Trophoblast cell (in vitro differentiated cells and primary cell): ENCODE results near the gene GFOD1.

Experiments
- DNase-seq, 2 donors: peaks; one replicate each; pipeline ENCODE4 v3.0.0-alpha.2; 2016
- H2AFZ ChIP-seq: 2 replicates; pipeline ENCODE4 v1.6.1; 2013; ENCODE audit warnings: low read length, moderate library complexity, mild to moderate bottlenecking; ENCODE audit not compliant: insufficient read depth, poor library complexity
- H2AK5ac ChIP-seq: 2 replicates; pipeline ENCODE4 v1.6.1; 2013; ENCODE audit warnings: mild to moderate bottlenecking, low read length
- H2BK120ac ChIP-seq: 2 replicates; pipeline ENCODE4 v1.6.1; 2013; ENCODE audit warnings: low read length, mild to moderate bottlenecking, moderate library complexity; ENCODE audit not compliant: insufficient read depth, poor library complexity
- H2BK12ac ChIP-seq: 2 replicates; pipeline ENCODE4 v1.6.1; 2013; ENCODE audit warnings: mild to moderate bottlenecking, low read length, moderate library complexity
- H2BK5ac ChIP-seq: 2 replicates; pipeline ENCODE4 v1.6.1; 2013; ENCODE audit warnings: low read length, low read depth, moderate library complexity, mild to moderate bottlenecking; ENCODE audit not compliant: poor library complexity
- H3K14ac ChIP-seq: 2 replicates; pipeline ENCODE4 v1.6.1; 2013; ENCODE audit warnings: mild to moderate bottlenecking, low read length
- H3K18ac ChIP-seq: 2 replicates; pipeline ENCODE4 v1.6.1; 2013; ENCODE audit warnings: mild to moderate bottlenecking, low read length
- H3K23ac ChIP-seq: 2 replicates; pipeline ENCODE4 v1.6.1; 2013; ENCODE audit warnings: low read length
- H3K27ac ChIP-seq: 2 replicates; pipeline ENCODE4 v1.5.1; 2013; ENCODE audit warnings: low read depth, mild to moderate bottlenecking, inconsistent platforms, low read length, moderate library complexity
- H3K27me3 ChIP-seq: 2 replicates; pipeline ENCODE4 v1.6.1; 2013; ENCODE audit warnings: inconsistent platforms, mild to moderate bottlenecking, low read length, moderate library complexity; ENCODE audit not compliant: insufficient read depth
- H3K36me3 ChIP-seq, 2 experiments: 1 replicate in 1 of 2; 2 replicates in 1 of 2; pipeline ENCODE4 v1.6.1; 2013; ENCODE audit warnings: low read length in 2 of 2, mild to moderate bottlenecking in 2 of 2, moderate library complexity in 1 of 2; ENCODE audit not compliant: insufficient read depth in 2 of 2, control insufficient read depth in 1 of 2
- H3K4ac ChIP-seq: 2 replicates; pipeline ENCODE4 v1.6.1; 2013; ENCODE audit warnings: low read depth, mild to moderate bottlenecking, low read length, moderate library complexity
- H3K4me1 ChIP-seq, 2 experiments: 1 replicate in 1 of 2; 2 replicates in 1 of 2; pipeline ENCODE4 v1.6.1; 2013; ENCODE audit warnings: low read length in 2 of 2, mild to moderate bottlenecking in 2 of 2, moderate library complexity in 1 of 2; ENCODE audit not compliant: insufficient read depth in 2 of 2, control insufficient read depth in 1 of 2
- H3K4me2 ChIP-seq: 2 replicates; pipeline ENCODE4 v1.6.1; 2013; ENCODE audit warnings: inconsistent platforms, mild to moderate bottlenecking, low read length, moderate library complexity
- H3K4me3 ChIP-seq: 2 replicates; pipeline ENCODE4 v1.5.1; 2013; ENCODE audit warnings: mild to moderate bottlenecking, low read depth, low read length, inconsistent platforms
- H3K79me1 ChIP-seq: one replicate; pipeline ENCODE4 v1.6.1; 2013; ENCODE audit warnings: low read length
- H3K79me2 ChIP-seq: 2 replicates; pipeline ENCODE4 v1.6.1; 2013; ENCODE audit warnings: low read length, mild to moderate bottlenecking; ENCODE audit not compliant: control insufficient read depth, insufficient read depth, poor library complexity
- H3K9ac ChIP-seq: 2 replicates; pipeline ENCODE4 v1.6.1; 2013; ENCODE audit warnings: mild to moderate bottlenecking, low read length
- H3K9me3 ChIP-seq: 2 replicates; pipeline ENCODE4 v1.6.1; 2013; ENCODE audit warnings: low read depth, mild to moderate bottlenecking, control low read depth, inconsistent platforms, low read length; ENCODE audit not compliant: insufficient read depth
- H4K12ac ChIP-seq: 2 replicates; pipeline ENCODE4 v1.6.1; 2013; ENCODE audit warnings: low read depth, mild to moderate bottlenecking, low read length, moderate library complexity
- H4K8ac ChIP-seq: 2 replicates; pipeline ENCODE4 v1.6.1; 2013; ENCODE audit warnings: low read depth, mild to moderate bottlenecking, low read length, moderate library complexity
- H4K91ac ChIP-seq: one replicate; pipeline ENCODE4 v1.6.1; 2013; ENCODE audit warnings: low read depth, mild to moderate bottlenecking, low read length, moderate library complexity
- WGBS: extraction: QIAGEN DNeasy Blood & Tissue Kit; methylation state at CpG from one replicate; pipeline ENCODE4 v1.1.7; 2013; ENCODE audit warnings: missing lambda C conversion rate; ENCODE audit not compliant: insufficient read length, insufficient coverage; ENCODE audit errors: extremely low coverage; 5-methylcytosine and 5-hydroxymethylcytosine counted together

Gene GFOD1

DNA sequence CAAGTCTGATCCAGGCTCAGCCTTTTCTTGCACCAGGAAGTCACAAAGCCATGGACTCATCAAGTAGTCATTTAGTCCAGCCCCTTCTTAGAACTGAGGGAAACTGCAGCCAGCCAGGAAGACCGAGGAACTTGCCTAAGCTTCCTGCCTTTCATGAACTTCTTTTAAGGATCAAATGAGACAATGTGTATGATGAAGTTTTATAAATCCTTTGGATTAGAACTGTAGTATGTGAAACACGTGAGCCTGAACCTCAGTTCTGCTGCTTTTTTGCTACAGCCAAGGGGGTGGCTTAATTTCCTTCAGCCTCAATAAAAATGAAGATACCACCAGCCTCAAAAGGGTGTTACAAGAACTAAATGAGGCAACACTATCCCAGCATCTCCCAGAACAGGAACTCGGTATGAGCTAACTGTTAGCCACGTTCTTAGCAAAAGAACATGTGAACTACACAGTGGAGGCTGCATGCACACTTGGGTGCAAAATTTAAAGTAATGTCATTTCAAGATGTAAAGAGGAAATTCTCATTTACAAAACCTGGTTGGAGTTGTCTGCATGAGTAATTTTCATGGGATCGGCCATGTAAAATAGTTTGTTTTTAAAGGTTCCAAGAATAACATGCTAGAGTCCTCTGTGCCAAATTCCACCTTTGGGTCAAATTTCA is 83.0 kb downstream of the GFOD1 start:
- no peaks in the 10 kb centered on the region for H3K9me3 ChIP-seq
- H3K14ac ChIP-seq: no peak overlapping the region
- no peaks in the 10 kb centered on the region for H3K36me3 ChIP-seq
- H2BK120ac ChIP-seq: no peak overlapping the region
- no peaks in the 10 kb centered on the region for H3K27me3 ChIP-seq
- no peak for DNase-seq
- H4K8ac ChIP-seq: no peak overlapping the region
- H3K4me3 ChIP-seq: no peak overlapping the region
- no peak overlapping the region for H2AFZ ChIP-seq
- no peak overlapping the region for H2BK12ac ChIP-seq
- H3K4me2 ChIP-seq: no peak overlapping the region
- H2BK5ac ChIP-seq: no peak overlapping the region
- no peak overlapping the region for H4K12ac ChIP-seq
- H3K79me1 ChIP-seq: no peaks in the 10 kb centered on the region
- no peak overlapping the region for H2AK5ac ChIP-seq
- H3K79me2 ChIP-seq: no peaks in the 10 kb centered on the region
- H3K23ac ChIP-seq: no peak overlapping the region
- no peak overlapping the region for H3K27ac ChIP-seq
- no peak overlapping the region for H3K9ac ChIP-seq
- WGBS: no CpG with 5 or more reads among the region's 5 CpGs
- H3K4ac ChIP-seq: no peak overlapping the region
- H4K91ac ChIP-seq: no peak overlapping the region
- H3K4me1 ChIP-seq: no peaks in the 10 kb centered on the region
- no peak overlapping the region for H3K18ac ChIP-seq

DNA sequence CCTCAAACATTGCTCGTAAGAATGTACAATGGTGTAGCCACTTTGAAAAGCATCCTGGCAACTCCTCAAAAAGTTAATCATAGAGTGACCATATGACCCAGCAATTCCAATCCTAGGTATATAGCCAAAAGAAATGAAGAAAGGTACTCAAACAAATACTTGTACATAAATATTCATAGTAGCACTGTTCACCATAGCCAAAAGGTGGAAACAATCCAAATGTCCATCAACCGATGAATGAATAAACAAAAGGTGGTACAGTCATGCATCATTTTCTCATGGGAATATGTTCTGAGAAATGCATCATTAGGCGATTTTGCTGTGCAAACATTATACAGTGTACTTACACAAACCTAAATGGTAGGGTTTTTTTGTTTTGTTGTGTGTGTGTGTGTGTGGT is 84.7 kb downstream of the GFOD1 start:
- no peak overlapping the region for H4K8ac ChIP-seq
- H2BK12ac ChIP-seq: no peak overlapping the region
- H4K12ac ChIP-seq: no peak overlapping the region
- no peak overlapping the region for H3K18ac ChIP-seq
- H3K79me2 ChIP-seq: no peaks in the 10 kb centered on the region
- no peak overlapping the region for H3K9ac ChIP-seq
- H2BK120ac ChIP-seq: no peak overlapping the region
- no peaks in the 10 kb centered on the region for H3K9me3 ChIP-seq
- peaks cover 0 to 4% of the 10 kb centered on the region in 2 experiments for H3K4me1 ChIP-seq
- H4K91ac ChIP-seq: no peak overlapping the region
- no peaks in the 10 kb centered on the region for H3K79me1 ChIP-seq
- no peak for DNase-seq
- no peak overlapping the region for H3K27ac ChIP-seq
- H3K27me3 ChIP-seq: no peaks in the 10 kb centered on the region
- no peak overlapping the region for H3K4me3 ChIP-seq
- no peak overlapping the region for H3K23ac ChIP-seq
- H2BK5ac ChIP-seq: no peak overlapping the region
- WGBS: no CpG with 5 or more reads among the region's 3 CpGs
- no peaks in the 10 kb centered on the region for H3K36me3 ChIP-seq
- no peak overlapping the region for H3K4me2 ChIP-seq
- no peak overlapping the region for H2AFZ ChIP-seq
- H3K14ac ChIP-seq: no peak overlapping the region
- no peak overlapping the region for H3K4ac ChIP-seq
- no peak overlapping the region for H2AK5ac ChIP-seq

DNA sequence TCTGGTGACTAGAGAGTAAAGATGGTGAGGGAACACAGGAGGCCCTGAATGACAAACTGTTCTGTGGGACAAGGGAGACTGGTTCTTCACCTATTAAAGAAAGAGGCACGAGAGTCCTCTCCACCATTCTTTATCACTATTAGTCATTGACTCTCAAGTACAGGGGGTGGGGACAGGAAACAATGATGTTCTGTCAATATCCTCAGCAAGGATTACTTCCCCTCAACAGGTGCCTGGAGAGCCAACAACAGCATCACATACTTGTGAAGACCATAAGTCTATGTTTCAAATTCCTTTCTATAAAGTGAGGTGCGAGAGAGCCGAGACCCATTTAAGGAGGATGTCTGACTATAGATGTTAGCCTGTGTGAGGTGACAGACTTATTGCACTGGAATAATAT is 86.6 kb downstream of the GFOD1 start:
- Histone ChIP-seq H4K91ac (no peak overlapping the region), H3K4me3 (no peak overlapping the region), H2AK5ac (no peak overlapping the region), H3K27ac (no peak overlapping the region), H3K18ac (no peak overlapping the region), H3K36me3 (no peaks in the 10 kb centered on the region), H2BK120ac (no peak overlapping the region), H4K8ac (no peak overlapping the region), H3K14ac (no peak overlapping the region), H2AFZ (no peak overlapping the region), H4K12ac (no peak overlapping the region), H3K27me3 (no peaks in the 10 kb centered on the region), H3K79me2 (no peaks in the 10 kb centered on the region), H3K79me1 (no peaks in the 10 kb centered on the region), H3K4ac (no peak overlapping the region), H3K9ac (no peak overlapping the region), H3K9me3 (no peaks in the 10 kb centered on the region), H3K4me2 (no peak overlapping the region), H3K23ac (no peak overlapping the region), H2BK12ac (no peak overlapping the region), H2BK5ac (no peak overlapping the region), H3K4me1 (peaks cover 4 to 5% of the 10 kb centered on the region in 2 experiments)
- DNase-seq: no peak
- WGBS: no CpG with 5 or more reads among the region's 3 CpGs

DNA sequence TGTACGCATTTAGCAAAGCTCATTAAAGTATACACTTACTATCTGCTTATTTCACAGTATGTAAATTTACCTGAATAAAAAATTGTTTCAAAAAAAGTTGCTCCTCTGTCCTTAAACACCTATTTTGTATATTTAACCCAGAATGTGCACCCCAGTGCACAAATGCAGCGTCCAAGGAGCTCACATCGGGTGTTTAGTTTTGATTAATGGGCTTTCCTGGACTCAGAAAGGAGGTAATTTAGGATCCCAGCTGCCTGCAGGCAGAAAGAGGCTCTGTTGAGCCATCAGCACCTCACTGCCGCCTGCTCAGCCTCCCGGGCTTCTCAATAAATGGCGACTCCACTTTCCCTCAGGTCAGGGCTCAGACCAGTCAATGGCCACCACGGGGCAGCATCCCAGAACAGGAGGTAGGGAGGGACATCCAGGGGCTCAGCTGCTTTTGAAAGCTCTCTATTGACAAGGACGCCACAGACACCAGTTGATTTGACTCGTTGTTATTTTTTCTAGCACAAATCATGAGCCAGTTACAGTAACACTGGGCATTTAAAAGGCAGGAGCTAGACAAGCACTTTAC is 88.9 kb downstream of the GFOD1 start:
- no peak for DNase-seq
- Histone ChIP-seq H3K18ac (no peak overlapping the region), H3K36me3 (no peaks in the 10 kb centered on the region), H3K27ac (no peak overlapping the region), H2BK12ac (no peak overlapping the region), H3K14ac (no peak overlapping the region), H3K9ac (no peak overlapping the region), H2BK120ac (no peak overlapping the region), H2BK5ac (no peak overlapping the region), H2AK5ac (no peak overlapping the region), H3K79me1 (no peaks in the 10 kb centered on the region), H2AFZ (no peak overlapping the region), H4K12ac (no peak overlapping the region), H4K8ac (no peak overlapping the region), H3K23ac (no peak overlapping the region), H3K4me3 (no peak overlapping the region), H3K9me3 (no peaks in the 10 kb centered on the region), H3K4me1 (peaks cover 4 to 5% of the 10 kb centered on the region in 2 experiments), H4K91ac (no peak overlapping the region), H3K4me2 (no peak overlapping the region), H3K4ac (no peak overlapping the region), H3K79me2 (no peaks in the 10 kb centered on the region), H3K27me3 (no peaks in the 10 kb centered on the region)
- WGBS: no CpG with 5 or more reads among the region's 9 CpGs
